ENCODE measurements around the gene SESN2.
"Not testable (repeated sequence)": the region's sequence is repeated elsewhere in the genome, so short reads cannot be mapped to it uniquely, and the experiment has no call there.

Gene SESN2

DNA sequence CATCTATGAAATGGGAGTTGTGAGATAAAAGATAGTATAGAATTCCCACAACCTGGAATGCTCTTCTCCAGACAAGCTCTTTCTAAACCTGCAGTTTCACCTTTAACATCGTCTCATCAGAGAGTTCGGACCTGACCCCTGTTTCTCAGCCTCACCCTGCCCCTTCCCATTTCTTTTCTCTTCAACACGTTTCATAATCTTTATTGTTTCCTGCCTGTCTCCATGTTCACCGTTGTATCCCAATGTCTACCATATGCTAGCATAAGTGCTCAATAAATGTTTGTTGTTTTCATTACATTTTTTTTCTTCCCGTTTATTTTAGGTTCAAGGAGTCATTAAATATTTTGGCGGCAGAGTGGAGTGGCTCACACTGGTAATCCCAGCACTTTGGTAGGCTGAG is 32.4 kb downstream of the SESN2 start:
- DNase-seq, result no peak

- no peak for DNase-seq
Measured at GRCh38 chr1:28295936-28296335, 36.6 kb downstream of the SESN2 start.

- DNase-seq, result no peak
Measured at GRCh38 chr1:28296401-28297261, 37.3 kb downstream of the SESN2 start.

GRCh38 chr1:28297826-28298225 is 38.5 kb downstream of the SESN2 start:
- no peak for DNase-seq

GRCh38 chr1:28298438-28298837 is 39.1 kb downstream of the SESN2 start:
- DNase-seq, result no peak

GRCh38 chr1:28301368-28302174 is 42.3 kb downstream of the SESN2 start:
- no peak for DNase-seq

DNA sequence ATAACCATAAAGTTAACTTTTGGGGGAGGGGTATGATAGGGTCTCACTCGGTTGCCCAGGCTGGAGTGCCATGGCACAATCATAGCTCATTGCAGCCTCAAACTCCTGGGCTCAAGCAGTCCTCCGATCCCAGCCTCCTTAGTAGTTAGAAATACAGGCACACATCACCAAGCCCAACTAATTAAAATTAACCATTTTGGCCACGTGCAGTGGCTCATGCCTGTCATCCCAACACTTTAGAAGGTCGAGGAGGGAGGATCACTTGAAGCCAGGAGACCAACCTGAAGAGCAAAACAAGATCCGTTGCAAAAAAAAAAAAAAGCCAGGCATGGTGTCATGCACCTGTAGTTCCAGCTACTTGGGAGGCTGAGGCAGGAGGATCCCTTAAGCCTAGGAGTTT is 42.9 kb downstream of the SESN2 start:
- no peak for DNase-seq

DNA sequence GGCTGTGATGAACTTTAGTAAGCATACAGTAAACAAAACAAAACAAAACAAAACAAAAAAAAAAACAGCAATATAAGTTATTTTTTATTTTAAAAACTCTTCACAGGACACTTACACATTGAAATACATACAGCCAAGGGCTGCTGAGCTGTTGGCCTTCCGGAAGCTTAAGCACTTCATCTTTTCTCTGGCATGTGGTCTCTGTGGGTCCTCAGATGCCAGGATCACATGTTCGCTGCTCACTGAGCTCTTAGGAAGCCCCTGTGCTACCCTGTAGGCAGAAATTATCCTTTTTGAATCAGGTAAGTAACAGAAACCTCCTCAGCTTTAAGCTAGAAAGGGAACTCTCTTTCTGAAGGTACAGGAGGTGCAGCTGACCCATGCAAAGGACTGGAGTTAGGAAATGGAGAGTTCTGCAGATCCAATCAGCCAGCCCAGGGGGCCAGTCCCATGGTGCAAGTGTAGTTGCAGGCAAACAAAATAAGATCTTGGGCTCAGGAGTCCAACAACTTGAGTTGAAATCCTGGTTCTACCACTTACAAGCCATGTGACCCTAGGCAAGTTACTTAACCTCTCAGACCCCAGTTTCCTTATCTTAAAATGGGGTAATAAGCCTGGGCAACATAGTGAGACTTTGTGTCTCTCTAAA is 47.1 kb downstream of the SESN2 start:
- no peak for DNase-seq

- no peak for DNase-seq
Measured at GRCh38 chr1:28308750-28309149, 49.4 kb downstream of the SESN2 start.

DNA sequence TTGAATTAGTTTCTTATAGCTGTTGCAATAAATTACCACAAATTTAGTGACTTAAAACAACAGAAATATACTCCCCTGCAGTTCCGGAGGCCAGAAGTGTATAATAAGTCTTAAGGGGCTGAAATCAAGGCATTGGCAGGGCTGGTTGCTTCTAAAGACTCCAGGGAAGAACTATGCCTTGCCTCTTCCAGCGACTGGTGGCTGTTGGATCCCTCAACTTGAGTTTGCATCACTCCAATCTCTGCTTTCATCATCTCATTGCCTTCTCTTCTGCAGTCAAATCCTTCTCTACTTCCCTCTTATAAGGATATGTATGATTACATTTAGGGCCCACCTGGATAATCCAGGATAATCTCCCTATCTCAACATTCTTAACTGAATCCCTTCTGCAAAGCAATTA is 50.4 kb downstream of the SESN2 start:
- DNase-seq, result no peak

- no peak for DNase-seq
Measured at GRCh38 chr1:28313702-28314546, 54.6 kb downstream of the SESN2 start.

DNA sequence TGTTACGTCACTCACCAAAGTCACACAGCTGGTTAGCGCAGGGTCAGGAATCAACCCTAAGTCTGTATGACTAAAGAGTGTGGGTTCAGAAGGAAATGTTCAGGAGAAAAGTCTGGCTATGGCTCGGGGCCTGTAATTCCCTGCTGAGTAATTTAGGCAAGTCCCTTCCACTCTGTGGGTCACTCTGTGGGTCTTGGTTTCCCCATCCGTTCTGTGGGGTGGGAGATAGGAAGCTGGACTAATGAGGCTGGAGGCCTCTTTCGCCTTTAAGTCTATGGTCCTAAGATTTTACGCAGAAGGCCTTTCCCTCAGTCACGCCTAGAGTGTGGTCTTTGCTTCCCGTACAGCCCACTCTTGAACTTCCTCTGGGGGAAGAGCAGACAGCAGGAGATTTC is 55.2 kb downstream of the SESN2 start:
- no peak for DNase-seq

DNA sequence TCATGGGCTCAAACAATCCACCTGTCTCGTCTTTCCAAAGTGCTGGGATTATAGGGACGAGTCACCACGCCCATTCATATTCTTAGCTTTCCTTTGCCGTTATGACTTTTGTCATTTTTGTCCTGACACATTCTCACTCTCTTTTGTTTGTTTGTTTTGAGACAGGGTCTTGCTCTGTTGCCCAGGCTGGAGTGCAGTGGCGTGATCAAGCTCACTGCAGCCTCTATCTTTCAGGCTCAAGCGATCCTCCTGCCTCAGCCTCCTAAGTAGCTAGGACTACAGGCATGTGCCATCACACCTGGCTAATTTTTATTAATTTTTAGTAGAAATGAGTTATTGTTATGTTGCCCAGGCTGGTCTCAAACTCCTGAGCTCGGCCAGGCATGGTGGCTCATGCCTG is 57.7 kb downstream of the SESN2 start:
- no peak for DNase-seq

- DNase-seq, result no peak
Measured at GRCh38 chr1:28322194-28322593, 62.9 kb downstream of the SESN2 start.

- DNase-seq, result no peak
Measured at GRCh38 chr1:28323720-28324119, 64.4 kb downstream of the SESN2 start.

DNA sequence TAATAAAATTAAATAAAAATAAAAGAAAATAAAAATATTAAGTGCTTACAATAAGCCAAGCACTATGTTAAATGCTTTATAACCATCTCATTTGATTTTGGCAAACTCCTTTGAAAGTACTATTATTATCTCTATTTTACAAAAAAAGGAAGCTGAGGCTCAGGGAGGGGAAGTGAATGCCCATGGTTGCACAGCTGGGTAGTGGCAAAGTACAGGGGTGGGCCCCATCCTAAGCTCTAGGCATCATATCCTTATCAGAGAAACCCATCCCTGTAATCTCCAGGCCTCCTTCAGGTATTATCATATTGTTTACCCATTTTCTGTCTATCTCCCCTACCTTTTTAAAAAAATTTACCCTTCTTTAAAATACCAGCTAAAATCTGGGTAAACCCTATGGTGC is 67.2 kb downstream of the SESN2 start:
- DNase-seq, result no peak

- no peak for DNase-seq
Measured at GRCh38 chr1:28326984-28327383, 67.7 kb downstream of the SESN2 start.

DNA sequence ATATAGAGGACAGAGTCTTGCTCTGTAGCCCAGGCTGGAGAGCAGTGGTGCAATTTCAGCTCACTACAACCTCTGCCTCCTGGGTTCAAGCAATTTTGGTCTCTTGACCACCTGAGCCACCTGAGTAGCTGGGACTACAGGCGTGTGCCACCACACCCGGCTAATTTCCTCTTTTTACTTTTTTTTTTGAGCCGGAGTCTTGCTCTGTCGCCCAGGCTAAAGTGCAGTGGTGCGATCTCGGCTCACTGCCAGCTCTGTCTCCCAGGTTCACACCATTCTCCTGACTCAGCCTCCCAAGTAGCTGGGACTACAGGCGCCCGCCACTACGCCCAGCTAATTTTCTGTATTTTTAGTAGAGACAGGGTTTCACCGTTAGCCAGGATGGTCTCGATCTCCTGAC is 68.1 kb downstream of the SESN2 start:
- DNase-seq, result not testable (repeated sequence)

GRCh38 chr1:28328228-28328648 is 68.9 kb downstream of the SESN2 start:
- no peak for DNase-seq

DNA sequence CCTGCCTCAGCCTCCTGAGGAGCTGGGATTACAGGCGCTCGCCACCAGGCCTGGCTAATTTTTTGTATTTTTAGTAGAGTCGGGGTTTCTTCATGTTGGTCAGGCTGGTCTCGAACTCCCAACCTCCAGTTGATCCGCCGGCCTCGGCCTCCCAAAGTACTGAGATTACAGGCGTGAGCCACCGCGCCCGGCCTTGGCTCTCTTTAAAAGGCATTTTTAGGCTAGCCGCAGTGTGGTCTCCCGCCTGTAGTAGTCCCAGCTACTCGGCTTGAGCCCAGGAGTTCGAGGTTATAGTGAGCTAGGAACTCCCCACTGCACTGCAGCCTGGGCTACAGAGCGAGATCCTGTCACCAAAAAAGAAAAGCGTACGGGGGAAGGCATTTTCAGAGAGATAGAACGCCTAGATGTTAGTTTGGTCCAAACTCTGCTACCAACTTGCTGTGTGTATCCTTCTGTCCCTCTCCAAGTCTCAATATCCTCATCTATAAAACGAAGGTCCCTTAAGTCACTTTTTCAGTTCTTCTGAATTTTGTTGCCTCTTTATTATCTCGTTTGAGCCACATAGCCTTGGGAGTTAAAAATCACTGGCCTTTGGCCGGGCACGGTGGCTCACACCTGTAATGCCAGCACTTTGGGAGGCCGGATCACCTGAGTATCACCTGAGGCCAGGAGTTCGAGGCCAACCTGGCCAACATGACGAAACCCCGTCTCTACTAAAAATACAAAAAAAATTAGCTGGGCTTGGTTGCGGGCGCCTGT is 70.3 kb downstream of the SESN2 start:
- no peak for DNase-seq

Measured in activated T-cell treated with anti-CD3 and anti-CD28 coated beads for 4 hours (primary cell).